Cardiac fibroblast (primary cell): ENCODE measurements around the gene FTL.
"Not testable (repeated sequence)": the region's sequence is repeated elsewhere in the genome, so short reads cannot be mapped to it uniquely, and the experiment has no call there.

ENCODE experiments used
- DNase-seq, 2 donors: peaks; one replicate each; pipeline versions ENCODE4 v3.0.0 to v3.0.0-alpha.2; 2010; ENCODE audit warnings: low read depth in 2 of 2
- H3K4me3 ChIP-seq, 2 donors: replicated peaks in 1 of 2; 1 replicate in 1 of 2; 2 replicates in 1 of 2; pipeline ENCODE4 v1.5.1; 2011; ENCODE audit warnings: low read depth in 2 of 2, low read length in 2 of 2, mild to moderate bottlenecking in 2 of 2, moderate library complexity in 1 of 2
- TF ChIP-seq, protein P1 (sequence below): IDR thresholded peaks from one replicate; pipeline ENCODE4 v1.5.1; 2011; ENCODE audit warnings: low read depth, mild to moderate bottlenecking, low read length, inconsistent platforms

The FTL gene

DNA sequence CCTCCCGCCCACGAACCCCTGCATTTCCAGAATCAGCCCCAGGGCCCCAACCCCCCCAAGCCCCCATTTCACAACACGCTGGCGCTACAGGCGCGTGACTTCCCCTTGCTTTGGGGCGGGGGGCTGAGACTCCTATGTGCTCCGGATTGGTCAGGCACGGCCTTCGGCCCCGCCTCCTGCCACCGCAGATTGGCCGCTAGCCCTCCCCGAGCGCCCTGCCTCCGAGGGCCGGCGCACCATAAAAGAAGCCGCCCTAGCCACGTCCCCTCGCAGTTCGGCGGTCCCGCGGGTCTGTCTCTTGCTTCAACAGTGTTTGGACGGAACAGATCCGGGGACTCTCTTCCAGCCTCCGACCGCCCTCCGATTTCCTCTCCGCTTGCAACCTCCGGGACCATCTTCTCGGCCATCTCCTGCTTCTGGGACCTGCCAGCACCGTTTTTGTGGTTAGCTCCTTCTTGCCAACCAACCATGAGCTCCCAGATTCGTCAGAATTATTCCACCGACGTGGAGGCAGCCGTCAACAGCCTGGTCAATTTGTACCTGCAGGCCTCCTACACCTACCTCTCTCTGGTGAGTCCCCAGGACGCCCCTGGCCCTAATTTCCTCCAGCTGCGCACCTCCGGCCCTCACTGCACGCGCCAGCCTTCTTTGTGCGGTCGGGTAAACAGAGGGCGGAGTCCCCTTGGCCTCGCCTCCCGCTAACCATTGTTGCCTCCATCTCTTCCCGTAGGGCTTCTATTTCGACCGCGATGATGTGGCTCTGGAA is at the start of gene FTL:
TSS of gene FTL (plus strand) at position 270 of the 766 bp plus-strand sequence. CDS start at position 469, 199 bp downstream.
- H3K4me3 ChIP-seq, result peak within 1 kb of the TSS; percentile 90 to 95
- peak; percentile 95 to 99 for DNase-seq
- TF ChIP-seq, protein P1, sequence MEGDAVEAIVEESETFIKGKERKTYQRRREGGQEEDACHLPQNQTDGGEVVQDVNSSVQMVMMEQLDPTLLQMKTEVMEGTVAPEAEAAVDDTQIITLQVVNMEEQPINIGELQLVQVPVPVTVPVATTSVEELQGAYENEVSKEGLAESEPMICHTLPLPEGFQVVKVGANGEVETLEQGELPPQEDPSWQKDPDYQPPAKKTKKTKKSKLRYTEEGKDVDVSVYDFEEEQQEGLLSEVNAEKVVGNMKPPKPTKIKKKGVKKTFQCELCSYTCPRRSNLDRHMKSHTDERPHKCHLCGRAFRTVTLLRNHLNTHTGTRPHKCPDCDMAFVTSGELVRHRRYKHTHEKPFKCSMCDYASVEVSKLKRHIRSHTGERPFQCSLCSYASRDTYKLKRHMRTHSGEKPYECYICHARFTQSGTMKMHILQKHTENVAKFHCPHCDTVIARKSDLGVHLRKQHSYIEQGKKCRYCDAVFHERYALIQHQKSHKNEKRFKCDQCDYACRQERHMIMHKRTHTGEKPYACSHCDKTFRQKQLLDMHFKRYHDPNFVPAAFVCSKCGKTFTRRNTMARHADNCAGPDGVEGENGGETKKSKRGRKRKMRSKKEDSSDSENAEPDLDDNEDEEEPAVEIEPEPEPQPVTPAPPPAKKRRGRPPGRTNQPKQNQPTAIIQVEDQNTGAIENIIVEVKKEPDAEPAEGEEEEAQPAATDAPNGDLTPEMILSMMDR, result no peak

GRCh38 chr19:48915757-48916156 is 49.4 kb upstream of the FTL start:
- TF ChIP-seq, protein P1, result no peak
- DNase-seq, result no peak
- H3K4me3 ChIP-seq, result no peak overlapping the region

DNA sequence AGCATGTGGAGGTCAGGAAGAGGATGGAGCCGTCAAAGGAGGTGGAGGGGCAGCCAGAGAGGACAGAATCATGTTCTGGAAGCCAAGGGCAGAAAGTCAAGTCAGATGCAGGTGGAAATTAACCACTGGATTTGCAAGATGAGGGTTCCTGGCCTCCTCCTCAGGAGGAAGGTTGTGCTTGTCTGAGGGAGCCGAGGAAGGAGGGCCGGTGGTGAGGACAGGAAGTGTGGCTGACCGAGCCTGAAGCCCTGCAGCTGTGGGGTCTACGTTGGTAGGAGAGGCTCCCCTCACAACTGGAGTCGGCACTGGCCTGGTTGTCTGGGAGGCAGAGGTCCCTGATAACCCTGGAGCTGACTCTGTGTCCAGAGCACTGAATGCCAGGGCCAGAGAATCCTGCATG is 47.0 kb upstream of the FTL start:
- TF ChIP-seq, protein P1, result no peak
- DNase-seq, result no peak
- H3K4me3 ChIP-seq, result no peak overlapping the region

- TF ChIP-seq, protein P1, result no peak
- no peak for DNase-seq
- no peak overlapping the region for H3K4me3 ChIP-seq
Measured at GRCh38 chr19:48918801-48919247, 46.3 kb upstream of the FTL start.

DNA sequence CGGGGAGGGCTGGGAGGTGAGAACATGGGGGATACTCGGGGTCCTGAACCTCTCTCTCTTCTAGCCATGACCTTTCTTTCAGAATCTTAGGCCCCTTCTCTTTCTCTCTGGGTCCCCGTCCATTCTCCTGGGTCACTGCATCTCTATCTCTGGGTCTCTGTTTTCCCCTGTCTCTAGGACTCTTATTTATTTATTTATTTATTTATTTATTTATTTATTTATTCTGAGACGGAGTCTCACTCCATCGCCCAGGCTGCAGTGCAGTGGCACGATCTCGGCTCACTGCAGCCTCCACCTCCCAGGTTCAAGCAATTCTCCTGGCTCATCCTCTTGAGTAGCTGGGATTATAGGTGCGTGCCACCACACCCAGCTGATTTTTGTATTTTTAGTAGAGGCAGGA is 45.8 kb upstream of the FTL start:
- not testable (repeated sequence) for DNase-seq, H3K4me3 ChIP-seq

DNA sequence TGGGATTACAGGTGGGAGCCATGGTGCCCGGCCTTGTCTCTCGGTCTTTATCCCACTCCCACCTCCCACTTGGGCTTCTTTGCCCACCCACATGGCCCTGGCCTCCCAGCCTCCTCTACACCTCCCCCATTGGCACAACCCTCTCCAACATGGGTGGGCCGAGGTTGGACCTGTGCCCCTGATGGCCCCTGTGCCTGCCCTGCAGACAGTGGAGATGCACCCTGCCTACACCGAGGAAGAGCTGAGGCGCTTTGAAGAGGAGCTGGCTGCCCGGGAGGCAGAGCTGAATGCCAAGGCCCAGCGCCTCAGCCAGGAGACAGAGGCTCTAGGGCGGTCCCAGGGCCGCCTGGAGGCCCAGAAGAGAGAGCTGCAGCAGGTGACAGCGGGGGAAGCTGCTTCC is 44.2 kb upstream of the FTL start:
- no peak overlapping the region for H3K4me3 ChIP-seq
- DNase-seq, result no peak
- TF ChIP-seq, protein P1, result no peak

- no peak for DNase-seq
- no peak overlapping the region for H3K4me3 ChIP-seq
- TF ChIP-seq, protein P1, result no peak
Measured at GRCh38 chr19:48921721-48922500, 43.2 kb upstream of the FTL start.
